GM10266 (cell line): ENCODE measurements around the gene TMEM273.

Source experiments
- DNase-seq: peaks from one replicate; pipeline ENCODE4 v3.0.0; 2012; ENCODE audit errors: extremely low spot score
- TF ChIP-seq, protein P1 (sequence below): IDR thresholded peaks from 2 replicates; pipeline ENCODE4 v1.5.1; 2012; ENCODE audit warnings: mild to moderate bottlenecking, low read depth; ENCODE audit not compliant: control insufficient read depth, insufficient read depth; ENCODE audit errors: missing control alignments

Gene TMEM273

DNA sequence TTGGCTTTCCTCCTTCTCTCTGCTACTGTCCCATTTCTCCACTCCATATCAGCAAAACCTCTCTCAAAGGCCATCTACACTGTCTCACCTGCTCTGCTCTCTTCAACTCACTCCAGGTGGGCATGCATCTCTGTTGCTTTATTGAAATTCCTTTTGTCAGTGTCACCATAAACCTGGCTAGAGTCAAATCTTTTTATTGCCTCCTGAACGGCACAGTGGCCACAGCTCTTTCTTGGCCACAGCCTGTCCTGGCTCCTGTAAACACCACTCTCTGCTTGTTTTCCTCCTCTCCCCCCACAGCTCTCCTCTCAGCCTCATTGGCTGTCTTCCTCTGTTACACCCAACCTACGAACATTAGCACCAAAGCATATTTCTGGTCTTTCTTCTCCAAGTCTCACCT, 31.1 kb upstream of the TMEM273 start:
- TF ChIP-seq, protein P1, sequence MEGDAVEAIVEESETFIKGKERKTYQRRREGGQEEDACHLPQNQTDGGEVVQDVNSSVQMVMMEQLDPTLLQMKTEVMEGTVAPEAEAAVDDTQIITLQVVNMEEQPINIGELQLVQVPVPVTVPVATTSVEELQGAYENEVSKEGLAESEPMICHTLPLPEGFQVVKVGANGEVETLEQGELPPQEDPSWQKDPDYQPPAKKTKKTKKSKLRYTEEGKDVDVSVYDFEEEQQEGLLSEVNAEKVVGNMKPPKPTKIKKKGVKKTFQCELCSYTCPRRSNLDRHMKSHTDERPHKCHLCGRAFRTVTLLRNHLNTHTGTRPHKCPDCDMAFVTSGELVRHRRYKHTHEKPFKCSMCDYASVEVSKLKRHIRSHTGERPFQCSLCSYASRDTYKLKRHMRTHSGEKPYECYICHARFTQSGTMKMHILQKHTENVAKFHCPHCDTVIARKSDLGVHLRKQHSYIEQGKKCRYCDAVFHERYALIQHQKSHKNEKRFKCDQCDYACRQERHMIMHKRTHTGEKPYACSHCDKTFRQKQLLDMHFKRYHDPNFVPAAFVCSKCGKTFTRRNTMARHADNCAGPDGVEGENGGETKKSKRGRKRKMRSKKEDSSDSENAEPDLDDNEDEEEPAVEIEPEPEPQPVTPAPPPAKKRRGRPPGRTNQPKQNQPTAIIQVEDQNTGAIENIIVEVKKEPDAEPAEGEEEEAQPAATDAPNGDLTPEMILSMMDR = no peak
- DNase-seq = no peak

GRCh38 chr10:49218480-49218879, 30.3 kb upstream of the TMEM273 start:
- TF ChIP-seq, protein P1 = no peak
- no peak for DNase-seq

- TF ChIP-seq, protein P1 = no peak
- no peak for DNase-seq
These were observed 29.5 kb upstream of the TMEM273 start for GRCh38 chr10:49217645-49218044.

DNA sequence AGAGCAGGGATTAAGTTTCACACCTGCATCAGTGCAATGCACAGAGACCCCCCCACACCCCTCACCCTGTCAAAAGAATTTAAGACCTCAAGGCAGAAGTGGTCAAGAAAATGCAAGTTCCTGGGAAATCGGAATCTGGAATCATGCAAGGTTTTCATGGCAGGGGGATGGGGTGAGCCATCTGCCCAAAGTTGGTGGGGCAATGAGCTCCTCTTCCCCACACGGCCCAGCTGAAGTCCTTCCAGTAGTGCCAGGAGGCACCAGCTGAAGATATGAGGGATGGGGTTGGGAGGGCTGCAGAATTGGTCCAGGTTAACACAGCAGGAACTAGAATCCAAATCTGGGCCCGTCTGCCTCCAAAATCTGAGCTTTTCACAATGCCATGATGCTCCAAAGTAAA, 25.0 kb upstream of the TMEM273 start:
- TF ChIP-seq, protein P1 = no peak
- DNase-seq = no peak

DNA sequence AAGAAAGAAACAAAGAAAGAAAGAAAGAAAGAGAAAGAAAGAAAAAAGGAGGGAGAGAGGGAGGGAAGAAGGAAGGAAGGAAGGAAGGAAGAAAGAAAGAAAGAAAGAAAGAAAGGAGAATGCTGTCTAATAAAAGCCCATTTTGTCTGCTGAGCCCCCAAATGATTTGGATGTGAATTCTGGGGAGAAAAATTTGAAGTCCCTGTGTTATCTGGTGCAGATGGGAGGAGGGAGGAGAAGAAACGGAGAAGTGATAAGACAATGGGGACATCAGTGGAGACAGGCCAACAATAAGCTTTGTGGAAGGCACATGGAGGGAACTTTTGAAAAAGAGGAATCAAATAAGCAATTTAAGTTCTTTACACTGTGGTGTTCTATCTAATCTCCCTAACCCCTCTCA, 24.6 kb upstream of the TMEM273 start:
- TF ChIP-seq, protein P1 = no peak
- DNase-seq = no peak

- DNase-seq = no peak
- TF ChIP-seq, protein P1 = no peak
These were observed 23.9 kb upstream of the TMEM273 start for GRCh38 chr10:49212076-49212475.

DNA sequence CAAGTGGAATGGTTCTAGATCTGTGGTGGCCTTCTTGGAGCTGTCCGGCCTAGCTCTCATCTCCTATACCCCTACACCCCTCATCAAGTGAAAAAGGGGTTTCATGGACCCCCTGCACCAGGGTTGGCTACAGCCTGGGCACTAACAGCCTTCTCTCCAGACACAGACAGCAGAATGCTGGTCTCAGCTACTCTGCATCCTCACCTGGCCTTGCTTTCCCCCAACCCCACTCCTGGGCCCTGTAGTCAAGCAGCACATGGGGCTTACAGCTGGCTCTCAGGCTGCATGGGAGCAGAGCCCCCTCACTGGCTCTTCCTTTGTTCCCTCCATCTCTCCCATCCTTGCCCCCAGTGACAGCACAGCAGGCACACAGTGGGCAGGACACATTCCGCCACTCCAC, 20.8 kb upstream of the TMEM273 start:
- TF ChIP-seq, protein P1 = no peak

More for the DNA sequence above, 20.8 kb upstream of the TMEM273 start:
- DNase-seq = no peak
